ENCODE data around the gene COL11A1. TPM values are rescaled to one million over a fixed set of nuclear protein-coding genes. Genes with fewer than 3 reads are reported as not detected.

Gene COL11A1
- total and polyA plus RNA-seq, 2 donors (not counting 3 experiments of a cell fraction or from before 2014, with no cell fraction given): not detected

DNA sequence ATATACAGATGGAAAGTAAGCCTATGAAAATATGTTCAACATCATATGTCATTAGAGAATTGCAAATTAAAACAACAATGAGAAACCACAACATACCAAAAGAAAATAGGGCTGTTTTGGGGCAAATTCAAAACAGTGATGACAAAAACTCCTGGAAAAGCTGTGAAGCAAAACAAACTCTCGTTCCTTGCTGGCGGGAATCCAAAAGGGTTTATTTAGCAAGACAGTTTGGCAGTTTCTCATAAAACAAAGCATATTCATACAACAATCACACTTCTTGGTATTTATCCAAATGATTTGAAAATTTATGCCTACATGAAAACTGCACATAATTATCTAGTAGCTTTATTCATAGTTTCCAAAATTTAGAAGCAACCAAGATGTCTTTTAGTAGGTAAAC, 44.4 kb downstream of the COL11A1 start:
- no TSS peak for BruUV-seq (replicated peaks)

More for the DNA sequence above, 44.4 kb downstream of the COL11A1 start:
- Histone ChIP-seq H3K4me2 (ENCODE audit: insufficient read depth, low read length) (no peak overlapping the region), H2AFZ (ENCODE audit: low read depth, low read length) (no peak overlapping the region), H3K36me3 (ENCODE audit: control insufficient read depth in 2 of 2, extremely low read depth in 1 of 2, insufficient read depth in 2 of 2, low read length in 2 of 2) (no peaks in the 10 kb centered on the region), H3K4me1 (ENCODE audit: control insufficient read depth, extremely low read depth, insufficient read depth, low read length) (no peaks in the 10 kb centered on the region), H3K4me3 (replicated peaks in 1 of 3; ENCODE audit: insufficient read depth in 1 of 3, low read depth in 1 of 3, low read length in 3 of 3) (no peak overlapping the region), H4K20me1 (replicated peaks; ENCODE audit: control insufficient read depth, extremely low read depth, insufficient read depth, low read length) (no peaks in the 10 kb centered on the region), H3K27ac (ENCODE audit: insufficient read depth, low read depth, low read length) (no peak overlapping the region), H3K9me1 (replicated peaks; ENCODE audit: control insufficient read depth, extremely low read depth, insufficient read depth, low read length) (no peaks in the 10 kb centered on the region), H3K79me2 (ENCODE audit: control insufficient read depth, insufficient read depth, low read length) (no peaks in the 10 kb centered on the region), H3K9ac (replicated peaks; ENCODE audit: extremely low read depth, insufficient read depth, low read length) (no peak overlapping the region), H3K9me3 (replicated peaks; ENCODE audit: control insufficient read depth, insufficient read depth, low read length) (no peaks in the 10 kb centered on the region), H3K27me3 (ENCODE audit: control insufficient read depth in 2 of 2, insufficient read depth in 2 of 2, low read length in 2 of 2) (no peaks in the 10 kb centered on the region)
- CTCF ChIA-PET: no interaction called here
- dilution Hi-C loops (cut with MboI; ENCODE audit: extremely low pct_ligation_motif_present, low sequenced_read_pairs): no loop called here
- POLR2A ChIA-PET: no interaction called here
- DNase-seq (ENCODE audit: low read depth, low spot score) (no peak), FAIRE-seq (no peak)
- TF ChIP-seq EZH2 (IDR thresholded peaks at IDR 0.05; ENCODE audit: borderline replicate concordance, low read depth, low read length, severe bottlenecking): no peak
- TF ChIP-seq JUN (IDR thresholded peaks at IDR 0.05; ENCODE audit: borderline replicate concordance, insufficient read depth, insufficient read length, low read depth): no peak
- no peak for TF ChIP-seq MAX (IDR thresholded peaks at IDR 0.05; ENCODE audit: insufficient read depth, insufficient read length)
- no peak for TF ChIP-seq GATA2 (IDR thresholded peaks at IDR 0.05; ENCODE audit: insufficient read depth, insufficient read length, low read depth, low read length)
- TF ChIP-seq CTCF (IDR thresholded peaks at IDR 0.05; ENCODE audit: extremely low read depth in 1 of 2, insufficient read depth in 1 of 2, low read depth in 1 of 2, low read length in 2 of 2): no peak
- TF ChIP-seq FOS (IDR thresholded peaks at IDR 0.05; ENCODE audit: borderline replicate concordance, insufficient read depth, low read length): no peak
- TF ChIP-seq MYC (IDR thresholded peaks at IDR 0.05; ENCODE audit: low read depth, low read length): no peak
- no peak for TF ChIP-seq POLR2AphosphoS5 (IDR thresholded peaks at IDR 0.05; ENCODE audit: insufficient read depth, low read depth, low read length)
- no peak for TF ChIP-seq POLR2A (IDR thresholded peaks at IDR 0.05; ENCODE audit: low read depth, low read length)
- intact Hi-C loops (cut with micrococcal nuclease): no loop called here
